ENCODE measurements around the gene ZNF225.

DNA sequence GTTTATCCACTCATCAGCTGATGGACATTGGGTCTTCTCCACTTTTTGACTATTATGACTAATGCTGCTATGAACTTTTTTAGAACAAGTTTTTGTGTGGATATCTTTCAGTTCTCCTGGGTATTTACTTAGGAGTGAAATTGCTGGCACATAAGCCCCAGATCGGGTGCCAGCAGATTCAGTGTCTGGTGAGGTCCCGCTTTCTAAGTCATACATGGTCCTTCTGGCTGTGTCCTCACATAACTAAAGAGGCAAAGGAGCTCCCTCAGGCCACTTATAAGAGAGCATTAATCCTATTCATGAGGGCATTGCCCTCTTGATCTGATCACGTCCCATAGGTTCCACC, 51.1 kb downstream of the ZNF225 start:
- TF ChIP-seq, protein P1, sequence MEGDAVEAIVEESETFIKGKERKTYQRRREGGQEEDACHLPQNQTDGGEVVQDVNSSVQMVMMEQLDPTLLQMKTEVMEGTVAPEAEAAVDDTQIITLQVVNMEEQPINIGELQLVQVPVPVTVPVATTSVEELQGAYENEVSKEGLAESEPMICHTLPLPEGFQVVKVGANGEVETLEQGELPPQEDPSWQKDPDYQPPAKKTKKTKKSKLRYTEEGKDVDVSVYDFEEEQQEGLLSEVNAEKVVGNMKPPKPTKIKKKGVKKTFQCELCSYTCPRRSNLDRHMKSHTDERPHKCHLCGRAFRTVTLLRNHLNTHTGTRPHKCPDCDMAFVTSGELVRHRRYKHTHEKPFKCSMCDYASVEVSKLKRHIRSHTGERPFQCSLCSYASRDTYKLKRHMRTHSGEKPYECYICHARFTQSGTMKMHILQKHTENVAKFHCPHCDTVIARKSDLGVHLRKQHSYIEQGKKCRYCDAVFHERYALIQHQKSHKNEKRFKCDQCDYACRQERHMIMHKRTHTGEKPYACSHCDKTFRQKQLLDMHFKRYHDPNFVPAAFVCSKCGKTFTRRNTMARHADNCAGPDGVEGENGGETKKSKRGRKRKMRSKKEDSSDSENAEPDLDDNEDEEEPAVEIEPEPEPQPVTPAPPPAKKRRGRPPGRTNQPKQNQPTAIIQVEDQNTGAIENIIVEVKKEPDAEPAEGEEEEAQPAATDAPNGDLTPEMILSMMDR (IDR thresholded peaks at IDR 0.05; ENCODE audit: insufficient read depth, low read length, poor library complexity, severe bottlenecking) = no peak
- no peak for TF ChIP-seq EZH2phosphoT487 (conservative IDR thresholded peaks at IDR 0.05; ENCODE audit: low read length)

Data from SU-DHL-6 (cell line).